Stromal cell of bone marrow (primary cell): ENCODE data around the gene SMIM20.
A peak's percentile ranks its signal among the peaks of the same experiment; 100 is the strongest.

Experiments used
- DNase-seq: peaks from one replicate; pipeline ENCODE4 v3.0.0-alpha.2; 2012; ENCODE audit warnings: low read depth

Gene SMIM20

DNA sequence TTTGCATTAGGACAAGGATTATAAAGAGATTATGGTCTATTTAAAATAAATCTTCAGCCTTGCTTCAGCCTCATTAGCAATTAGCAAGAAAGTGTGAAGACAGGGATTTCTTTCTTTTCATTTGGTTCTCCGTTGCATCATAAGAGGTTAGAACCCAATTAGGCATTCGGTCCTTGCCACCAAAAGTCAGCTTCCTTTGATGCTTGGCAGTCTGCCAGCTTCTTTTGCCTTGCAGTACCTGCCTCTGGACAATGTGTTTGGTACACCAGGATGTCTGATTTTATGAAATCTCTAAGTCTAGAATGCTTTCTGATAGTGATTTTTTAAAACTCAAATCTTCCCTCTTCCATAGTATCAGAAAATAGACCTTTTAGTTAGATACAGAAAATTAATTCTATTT, 12.4 kb downstream of the SMIM20 start:
- no peak for DNase-seq

DNA sequence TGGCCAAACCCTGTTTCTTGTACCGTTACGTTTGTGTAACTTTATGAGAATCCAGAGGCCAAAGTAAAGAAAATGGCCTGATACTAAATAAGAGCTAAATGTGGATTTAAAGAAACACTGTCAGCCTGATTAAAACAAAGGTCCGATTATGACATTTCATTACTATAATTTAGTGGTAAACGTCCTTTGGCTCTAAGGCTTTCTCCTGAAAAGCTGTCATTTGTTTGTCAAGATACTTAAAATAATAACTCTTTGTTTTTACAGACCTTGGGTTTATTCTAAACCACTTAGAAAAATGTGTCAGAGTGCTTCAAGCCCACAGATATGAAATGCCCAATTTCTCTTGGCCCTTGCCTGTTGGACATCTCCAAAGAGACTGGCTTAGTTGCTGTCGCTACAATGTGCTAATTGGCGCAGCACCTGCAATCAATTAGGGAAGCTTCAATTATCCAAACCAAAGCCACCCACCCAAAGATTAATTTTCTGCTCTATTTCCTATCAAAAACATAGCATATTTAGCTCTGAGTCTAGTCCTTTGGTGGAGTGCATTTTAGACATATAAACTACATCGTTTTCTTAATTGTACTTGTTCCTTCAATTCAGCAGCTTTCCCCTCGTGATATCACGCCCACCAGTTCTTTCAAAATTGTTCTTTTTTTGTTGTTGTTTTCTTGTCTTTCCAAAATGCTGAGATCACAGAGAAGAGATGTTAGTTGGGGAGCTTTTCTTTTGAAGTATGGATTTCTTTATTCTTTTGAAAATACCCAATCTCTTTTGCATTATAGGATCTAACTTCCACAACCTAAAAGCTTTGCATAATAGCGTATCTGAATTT, 13.6 kb downstream of the SMIM20 start:
- DNase-seq, result no peak

DNA sequence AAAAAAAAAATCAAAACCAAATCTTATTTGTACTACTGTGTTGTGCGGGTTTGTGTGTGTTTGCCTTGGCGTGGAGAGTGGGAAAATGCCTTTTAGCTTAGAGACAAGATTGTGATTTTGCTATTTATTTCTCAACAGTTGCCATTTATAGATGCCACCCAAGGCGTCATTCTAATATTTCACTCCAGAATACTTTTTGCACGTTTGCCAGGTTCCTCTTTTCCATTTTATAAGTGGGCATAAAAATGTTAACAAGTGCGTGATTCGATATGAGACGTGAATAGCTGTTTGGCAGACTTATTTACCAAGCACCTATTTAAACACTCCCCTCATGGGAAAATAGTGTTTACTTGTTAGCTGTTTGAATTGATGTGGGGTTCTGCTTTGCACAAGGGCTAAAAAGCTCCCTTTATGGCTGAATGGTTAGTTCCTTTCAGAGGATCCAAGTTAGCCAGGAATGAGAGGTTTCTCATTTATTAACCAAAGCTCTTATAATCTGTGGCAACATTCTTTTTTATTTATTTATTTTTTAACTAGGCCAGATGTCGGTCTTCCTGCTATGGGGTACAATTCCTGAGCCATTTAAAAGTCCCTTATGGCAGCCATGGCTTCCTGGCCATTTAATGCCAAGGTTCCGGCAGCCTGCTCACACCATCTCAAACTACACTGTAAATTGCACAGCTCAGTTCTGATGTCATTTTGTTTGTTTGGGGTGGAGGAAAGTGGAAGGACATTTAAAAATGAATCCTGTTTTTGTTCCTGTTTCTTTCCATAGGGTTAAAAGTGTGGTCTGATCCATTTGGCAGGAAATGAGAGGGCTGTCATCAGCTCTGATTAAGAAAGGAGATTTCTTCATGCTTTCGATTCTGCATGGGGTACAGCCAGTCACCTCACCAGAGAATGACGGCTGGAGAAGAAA, 14.6 kb downstream of the SMIM20 start:
- DNase-seq, result no peak

DNA sequence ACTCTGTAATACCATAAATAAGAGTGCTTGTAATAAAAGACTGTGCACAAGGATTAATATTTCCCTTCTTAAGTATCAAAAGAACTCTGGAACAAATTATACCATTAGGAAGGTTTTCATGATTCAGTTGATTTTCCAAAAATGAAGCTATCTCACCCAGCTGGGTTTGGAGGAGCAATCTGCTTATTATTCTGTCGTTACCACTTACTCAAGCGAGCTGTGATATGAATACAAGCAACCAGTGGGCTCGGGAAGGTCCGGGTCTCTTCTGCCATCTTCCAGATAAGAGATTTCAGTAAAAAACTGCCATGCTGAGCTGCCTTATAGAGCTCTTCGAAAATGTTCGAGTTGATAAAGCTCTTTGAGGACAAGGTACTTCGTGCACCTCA, 15.3 kb downstream of the SMIM20 start:
- DNase-seq, result no peak

DNA sequence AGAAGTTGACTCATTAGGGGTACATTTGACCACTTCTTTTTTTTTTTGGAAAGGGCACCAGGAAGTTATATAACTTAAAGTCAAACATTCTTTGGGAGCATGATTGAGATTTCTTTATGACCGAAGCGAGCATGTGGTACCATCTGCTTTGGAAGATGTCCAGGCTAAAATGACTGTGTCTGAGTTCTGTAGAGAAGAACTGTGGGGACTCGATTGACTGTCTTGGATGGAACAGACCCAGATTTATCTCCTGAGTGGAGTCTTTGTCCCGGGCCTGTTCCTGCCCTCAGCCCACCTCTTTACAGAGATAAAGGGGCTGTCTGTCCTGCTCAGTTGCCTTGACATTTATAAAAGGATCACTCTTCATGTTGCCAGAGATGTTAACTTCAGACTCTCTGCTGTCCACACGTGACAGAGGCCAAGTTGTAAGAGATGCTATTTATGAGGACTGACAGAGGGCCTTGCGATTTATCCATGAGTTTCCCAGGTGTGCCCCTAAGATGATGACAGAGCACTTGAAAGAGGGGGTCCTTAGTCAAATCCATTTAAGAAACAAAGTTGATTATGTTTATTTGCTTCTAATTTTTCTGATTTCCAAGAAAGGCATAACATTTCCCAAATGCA, 16.8 kb downstream of the SMIM20 start:
- DNase-seq, result no peak

DNA sequence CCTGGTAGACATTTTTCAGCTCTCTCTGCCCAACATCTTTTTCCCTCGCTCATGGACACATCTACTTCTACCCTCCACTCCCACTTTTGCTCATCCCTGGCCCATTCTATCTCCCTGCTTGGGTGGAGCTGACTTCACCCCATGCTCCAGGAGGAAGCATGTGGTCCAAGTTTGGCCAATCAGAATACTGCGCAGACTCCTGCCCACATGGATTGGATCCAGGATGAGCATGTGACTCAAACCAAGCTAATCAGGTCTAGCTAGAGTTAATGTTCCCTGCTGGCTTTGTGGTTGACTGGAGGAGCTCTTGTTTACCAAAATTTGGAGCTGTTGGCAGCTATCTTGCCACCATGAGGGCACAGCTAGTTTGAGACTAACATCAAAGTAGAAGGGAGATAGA, 22.7 kb downstream of the SMIM20 start:
- DNase-seq, result no peak

DNA sequence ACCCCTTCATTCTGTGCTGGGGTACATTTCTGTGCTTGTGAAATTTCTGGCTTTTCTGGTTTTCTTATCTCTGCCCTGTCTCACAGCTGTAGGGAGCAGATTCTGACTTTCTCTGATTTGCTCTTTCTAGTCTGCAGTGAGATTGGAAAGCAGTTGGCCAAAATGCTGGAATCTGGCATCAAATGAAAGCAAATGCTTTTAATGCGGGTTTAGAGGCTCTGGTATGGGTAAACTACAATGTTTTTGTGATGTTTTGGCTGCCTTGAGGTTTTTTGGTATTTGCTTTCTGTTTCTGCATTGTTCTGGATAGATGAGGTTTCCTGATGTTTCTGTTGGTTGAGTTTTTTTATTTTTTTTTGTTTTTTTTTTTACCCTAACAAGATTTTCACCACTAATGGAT, 23.8 kb downstream of the SMIM20 start:
- DNase-seq, result no peak

DNA sequence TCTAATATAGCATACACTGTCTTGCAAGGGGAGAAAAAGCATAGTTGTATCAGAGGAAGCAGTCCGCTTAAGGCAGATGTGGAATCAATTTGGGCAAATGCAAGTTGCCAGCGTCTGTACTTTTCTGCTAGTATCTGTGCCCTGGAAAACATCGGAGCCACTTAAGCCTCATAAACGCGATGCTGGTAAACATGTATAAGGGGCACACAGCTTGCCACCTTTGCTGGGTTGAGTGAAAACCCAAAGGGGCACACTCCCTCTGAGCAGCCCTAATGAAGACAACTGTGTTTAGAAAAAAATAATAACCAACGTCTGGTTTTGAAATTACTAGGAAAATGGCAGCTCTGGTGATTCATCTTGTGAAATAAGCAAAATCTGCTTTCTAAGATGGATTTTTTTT, 24.3 kb downstream of the SMIM20 start:
- DNase-seq, result no peak

DNA sequence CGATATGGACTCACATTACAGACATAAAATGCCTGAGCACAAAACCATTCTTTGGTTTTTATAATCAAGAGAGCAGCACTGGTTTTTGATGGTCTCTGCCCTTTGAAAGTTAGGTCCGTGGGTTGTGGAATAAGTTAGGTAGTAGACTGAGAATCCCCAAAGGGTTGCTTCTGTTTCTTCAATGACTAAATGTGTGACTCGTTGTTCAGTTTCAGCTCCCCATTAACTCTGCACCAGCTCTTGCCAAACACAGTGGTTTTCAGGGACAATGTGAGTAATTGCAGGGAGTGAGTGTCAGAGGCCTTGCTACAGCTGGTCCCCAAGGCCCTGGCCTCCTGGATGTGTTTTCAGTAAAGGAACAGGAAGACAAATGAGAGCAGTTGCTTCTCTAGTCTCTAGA, 24.8 kb downstream of the SMIM20 start:
- DNase-seq, result peak; percentile 99

DNA sequence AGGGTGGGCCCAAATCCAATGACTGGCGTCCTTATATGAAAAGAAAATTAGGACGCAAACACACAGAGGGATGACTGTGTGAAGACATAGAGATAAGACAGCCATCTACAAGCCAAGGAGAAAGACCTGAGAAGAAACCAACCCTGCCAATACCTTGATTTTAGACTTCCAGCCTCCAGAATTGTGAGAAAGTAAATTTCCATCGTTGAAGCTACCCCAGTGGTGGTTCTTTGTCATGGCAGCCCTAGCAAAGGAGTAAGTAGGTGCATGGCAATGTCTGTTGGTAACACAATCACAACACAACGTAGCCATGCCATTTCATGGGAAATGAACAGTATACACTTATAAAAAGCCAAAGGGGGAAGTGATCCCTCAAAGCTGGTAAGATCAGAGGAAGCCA, 25.3 kb downstream of the SMIM20 start:
- no peak for DNase-seq

DNA sequence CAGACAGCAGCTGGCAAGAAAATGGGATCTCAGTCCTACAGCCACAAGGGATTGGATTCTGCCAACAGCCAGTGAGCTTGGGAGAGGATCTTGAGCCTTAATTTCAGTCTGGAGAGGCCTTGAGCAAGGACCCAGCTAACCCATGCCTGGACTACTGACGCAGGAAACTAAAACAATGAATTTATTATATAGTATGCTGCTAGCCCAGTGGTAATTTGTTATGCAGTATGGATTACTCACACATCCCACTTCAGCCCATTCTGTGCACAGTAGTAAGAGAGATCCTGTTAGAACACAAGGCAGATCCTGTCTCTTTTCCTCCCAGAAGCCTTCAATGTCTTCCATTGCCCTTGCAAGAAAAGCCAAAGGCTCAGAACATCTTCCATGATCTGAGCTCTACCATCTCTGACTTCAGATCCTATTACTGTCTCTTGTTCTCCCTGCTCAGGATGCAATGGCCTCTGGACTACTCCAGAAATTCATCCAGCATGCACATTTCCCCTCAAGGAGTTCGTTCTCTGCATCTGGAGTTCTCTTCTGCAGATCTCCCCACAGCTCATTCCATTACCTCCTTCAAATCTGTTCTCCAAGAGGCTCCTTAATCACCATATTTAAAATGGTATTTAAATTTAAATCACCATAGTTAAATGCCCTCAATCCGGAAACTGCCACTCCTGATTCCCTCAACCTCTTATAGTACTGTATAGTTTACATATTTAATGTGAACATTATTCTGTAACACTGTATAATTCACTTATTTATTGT, 27.6 kb downstream of the SMIM20 start:
- DNase-seq, result no peak

DNA sequence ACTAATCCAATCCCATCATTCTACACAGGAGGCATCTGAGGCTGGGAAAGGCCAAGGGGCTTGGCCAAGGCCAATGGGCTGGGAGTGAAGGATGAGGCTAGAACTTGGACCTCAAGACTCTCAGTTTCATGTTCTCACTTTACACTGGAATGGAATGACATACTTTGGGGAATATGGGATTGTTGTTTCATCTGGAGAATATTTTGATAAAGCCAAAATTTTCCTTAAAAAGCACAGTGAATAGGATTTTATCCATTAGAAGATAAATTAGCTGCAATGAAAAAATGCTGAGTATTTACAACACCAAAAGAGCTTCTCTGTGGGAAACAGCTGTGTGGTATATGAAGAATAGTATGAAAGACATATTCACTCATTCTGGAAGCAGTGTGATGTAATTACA, 29.3 kb downstream of the SMIM20 start:
- DNase-seq, result peak; percentile 78

DNA sequence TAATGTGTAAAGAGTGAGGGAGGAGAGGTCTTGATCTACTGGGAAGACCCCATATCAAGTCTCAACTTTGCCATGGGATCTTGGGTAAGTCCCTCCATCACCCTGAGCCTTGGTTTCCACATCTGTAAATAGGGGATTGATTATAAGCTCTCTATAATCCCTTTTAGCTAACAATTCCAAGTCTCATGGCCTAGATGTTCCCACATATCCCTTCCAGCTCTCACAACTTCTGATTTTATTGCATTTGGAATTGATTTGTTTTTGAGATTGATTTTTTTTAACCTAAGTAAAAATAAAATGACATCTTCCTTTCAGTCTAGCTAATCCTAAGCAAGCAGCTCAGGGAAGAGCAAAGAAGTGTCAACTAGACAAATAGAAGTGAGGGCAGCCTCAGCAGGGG, 29.8 kb downstream of the SMIM20 start:
- no peak for DNase-seq

DNA sequence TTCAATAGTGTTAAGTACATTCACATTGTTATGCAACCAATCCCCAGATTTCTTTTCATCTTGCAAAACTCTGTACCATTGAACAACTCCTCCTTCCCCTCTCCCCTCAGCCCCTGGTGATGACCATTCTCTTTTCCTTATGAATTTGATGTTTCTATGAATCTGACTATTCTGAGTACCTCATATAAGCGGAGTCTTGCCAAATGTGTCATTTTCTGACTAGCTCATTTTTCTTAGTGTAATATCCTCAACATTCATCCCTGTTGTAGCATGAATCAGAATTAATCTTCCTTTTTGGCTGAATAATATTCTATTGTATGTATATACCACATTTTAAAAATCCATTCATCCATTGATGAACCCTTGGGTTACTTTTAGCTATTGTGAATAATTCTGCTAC, 34.0 kb downstream of the SMIM20 start:
- DNase-seq, result peak; percentile 43

DNA sequence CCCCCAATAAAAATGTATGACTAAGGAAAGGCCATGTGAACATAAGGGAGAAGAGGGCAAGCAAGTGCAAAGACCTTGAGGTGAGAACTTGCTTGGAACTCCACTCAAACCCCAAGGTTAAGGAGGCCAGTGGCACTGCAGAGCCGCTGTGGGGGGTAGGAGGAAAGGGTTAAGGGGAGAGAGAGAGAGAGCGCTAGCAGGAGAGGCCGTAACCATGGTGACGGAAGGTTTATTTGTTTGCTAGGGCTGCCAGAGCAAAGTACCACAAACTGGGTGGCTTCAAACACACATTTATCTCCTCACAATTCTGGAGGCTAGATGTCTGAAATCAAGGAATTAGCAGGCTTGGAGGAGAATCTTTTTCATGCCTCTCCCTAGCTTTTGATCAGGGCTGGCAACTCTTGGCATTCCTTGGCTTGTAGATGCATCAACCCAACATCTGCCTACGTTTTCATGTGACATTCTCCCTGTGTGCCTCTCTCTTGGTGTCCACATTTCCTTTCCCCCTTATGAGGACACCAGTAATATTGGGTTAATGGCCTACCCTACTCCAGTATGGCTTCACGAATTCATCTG, 35.2 kb downstream of the SMIM20 start:
- DNase-seq, result no peak

DNA sequence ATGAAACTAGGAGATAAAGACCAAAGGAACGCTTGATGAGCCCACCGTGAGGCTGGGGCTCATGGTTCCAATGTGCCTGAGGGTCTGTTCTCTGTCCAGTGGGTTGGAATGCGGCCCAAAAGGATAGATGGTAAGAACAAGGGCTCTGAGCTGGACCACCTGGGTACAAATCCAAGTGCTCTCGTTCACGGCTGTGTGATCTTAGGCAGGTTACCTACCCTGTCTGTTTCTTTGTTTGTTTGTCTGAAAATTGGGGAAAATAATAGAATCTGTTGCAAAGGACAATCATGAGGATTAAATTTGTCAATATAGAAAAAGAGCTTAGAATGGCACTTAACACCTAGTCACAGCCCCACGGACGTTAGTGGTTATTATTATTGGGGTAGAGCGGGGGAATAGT, 36.0 kb downstream of the SMIM20 start:
- no peak for DNase-seq

DNA sequence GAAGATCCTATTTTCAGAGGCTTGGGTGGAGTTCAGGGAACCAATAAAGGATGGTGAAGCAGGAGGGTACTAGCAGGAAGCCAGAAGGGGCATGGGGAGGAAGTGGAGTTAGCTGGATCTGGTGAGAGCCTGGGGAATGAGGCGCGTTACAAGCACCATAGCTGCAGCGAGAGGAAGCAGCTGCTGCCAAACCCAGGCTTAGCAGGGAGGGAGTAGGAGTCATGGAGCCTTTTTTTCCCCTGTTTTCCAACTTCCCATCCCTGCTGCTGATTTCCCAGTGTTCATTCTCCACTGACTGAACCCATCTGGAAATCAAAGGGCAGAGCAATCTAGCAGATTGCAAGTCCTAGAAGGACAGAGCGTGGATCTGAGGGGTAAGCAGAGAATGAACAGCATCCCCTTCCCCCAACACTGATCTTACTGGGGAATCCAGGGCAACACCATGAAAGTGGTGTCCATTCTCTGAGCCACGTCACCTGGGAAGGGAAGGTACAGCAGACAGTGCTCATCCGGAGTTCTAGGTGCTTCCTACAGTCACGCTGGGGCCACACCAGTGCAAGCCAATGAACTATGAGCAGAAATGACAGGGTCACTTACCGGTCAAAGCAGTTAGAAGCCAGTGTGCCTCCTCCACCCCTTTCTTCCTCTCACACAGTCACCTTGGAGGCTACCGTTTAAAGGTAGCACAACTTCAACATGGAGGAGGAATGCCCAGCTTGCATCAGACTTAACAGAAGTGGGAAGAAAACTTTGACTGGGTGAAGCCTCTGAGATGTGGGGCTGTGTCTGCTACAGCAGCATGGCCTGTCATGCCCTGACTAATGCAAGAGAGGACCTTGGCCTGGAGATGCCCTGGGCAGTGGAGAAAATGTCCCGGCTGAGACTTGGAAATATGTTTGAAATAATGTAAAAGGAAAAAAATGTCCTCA, 36.7 kb downstream of the SMIM20 start:
- DNase-seq, result no peak

DNA sequence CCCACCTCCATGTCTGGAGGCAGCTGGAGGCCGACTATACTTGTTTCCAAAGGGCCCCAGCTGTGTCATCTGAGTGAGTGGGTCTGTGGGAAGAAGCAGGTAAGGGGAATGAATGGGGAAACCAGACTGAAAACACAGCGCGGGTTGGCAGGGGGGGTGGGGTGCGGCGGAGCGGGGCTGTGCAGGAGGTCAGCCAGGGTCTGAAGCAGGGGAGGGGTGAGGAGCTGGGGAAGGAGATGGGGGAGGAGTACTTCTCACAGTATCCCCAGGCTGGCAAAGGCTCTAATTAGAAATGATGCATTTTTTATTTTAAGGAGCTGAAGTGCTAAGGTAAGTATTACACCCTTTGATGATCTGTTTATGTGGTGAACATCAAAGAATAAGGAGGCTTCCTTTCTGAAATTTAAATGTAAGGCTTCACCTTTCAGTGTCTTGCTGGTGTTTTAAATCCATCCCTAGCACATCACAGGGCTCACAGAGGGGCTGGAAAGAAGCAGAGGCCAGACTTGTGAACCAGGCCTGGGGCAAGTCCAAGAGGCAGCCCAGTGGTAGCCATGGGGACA, 37.5 kb downstream of the SMIM20 start:
- no peak for DNase-seq

DNA sequence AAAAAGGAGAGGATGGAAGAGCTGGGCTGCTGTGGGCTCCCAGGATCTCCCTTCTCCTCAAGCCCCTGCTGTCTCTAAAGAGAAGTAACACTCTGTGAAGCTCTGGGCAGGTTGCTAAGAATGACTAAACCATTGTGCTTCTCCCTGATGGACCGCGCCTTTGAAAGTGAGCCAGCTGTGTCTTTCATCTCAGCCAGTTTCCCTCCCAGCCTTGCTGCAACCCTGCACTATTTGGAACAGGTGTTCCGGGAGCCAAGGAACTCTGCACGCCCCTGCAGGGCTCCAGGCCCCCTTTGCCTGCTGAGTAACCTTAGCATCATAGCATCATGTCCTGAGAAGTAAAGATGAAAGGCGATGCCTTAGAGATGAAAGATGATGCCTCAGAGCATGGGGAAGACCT, 39.7 kb downstream of the SMIM20 start:
- DNase-seq, result peak; percentile 45

DNA sequence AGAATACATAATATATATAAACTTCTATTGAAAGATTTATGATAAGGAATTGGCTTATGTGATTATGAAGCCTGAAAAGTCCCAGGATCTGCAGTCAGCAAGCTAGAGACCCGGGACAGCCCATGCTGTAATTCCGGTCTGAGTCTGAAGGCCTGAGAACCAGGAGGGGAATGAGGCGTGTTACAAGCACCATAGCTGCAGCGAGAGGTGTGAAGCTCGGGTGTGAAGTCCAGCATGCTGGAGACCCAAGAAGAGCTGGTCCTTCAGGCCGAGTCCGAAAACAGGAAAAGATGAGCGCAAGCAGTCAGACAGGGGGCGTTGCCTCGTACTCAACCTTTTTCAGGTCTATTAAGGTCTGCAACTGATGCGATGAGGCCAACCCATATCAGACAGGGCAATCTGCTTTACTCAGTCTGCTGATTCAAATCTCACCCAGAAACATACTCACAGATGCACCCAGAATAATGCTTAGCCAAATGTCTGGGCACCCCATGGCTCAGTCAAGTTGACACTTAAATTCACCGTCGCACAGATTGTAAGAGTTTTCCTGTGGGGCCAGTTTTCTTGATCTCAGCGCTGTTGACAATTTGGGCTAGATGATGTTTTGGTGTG, 40.4 kb downstream of the SMIM20 start:
- no peak for DNase-seq
